IMR-90 (cell line): Measurements from ENCODE around the gene YIPF1. TPM values are rescaled to one million over a fixed set of nuclear protein-coding genes. Genes with fewer than 3 reads are reported as not detected.
A peak's percentile ranks its signal among the peaks of the same experiment; 100 is the strongest.

Experiments used
- ATAC-seq: fragments of 200-7000 bp; cut with Tn5 transposase; 2 replicates; pipeline ENCODE4 v1.9.1; 2020; ENCODE audit warnings: low read depth, mild to moderate bottlenecking, moderate library complexity
- BruUV-seq: library from RNA; stranded (reverse); fragments of 400-500 nt; replicated peaks from 2 replicates; lab custom pipeline; 2021; lab: Mats Ljungman, UMichigan
- CTCF ChIA-PET: fragments of 300-600 bp; formaldehyde crosslinking; extraction: SDS; loops from one replicate; lab custom pipeline; 2021; ENCODE audit warnings: antibody characterized with exemption; lab: Yijun Ruan, JAX
- POLR2A ChIA-PET: fragments of 300-600 bp; sonication (Branson Sonifier 250); formaldehyde crosslinking; loops from one replicate; lab custom pipeline; 2022; ENCODE audit warnings: antibody characterized with exemption; ENCODE audit not compliant: unreplicated experiment; lab: Charles Lee
- DNase-seq: peaks from one replicate; pipeline ENCODE4 v3.0.0; 2013
- H2AFZ ChIP-seq: replicated peaks from 2 replicates; pipeline ENCODE3; 2013; ENCODE audit warnings: low read length, mild to moderate bottlenecking; ENCODE audit not compliant: poor library complexity
- H2AK5ac ChIP-seq: 2 replicates; pipeline ENCODE4 v1.6.1; 2013; ENCODE audit warnings: low read depth, low read length, inconsistent platforms
- H2AK9ac ChIP-seq: replicated peaks from 2 replicates; pipeline ENCODE3; 2013; ENCODE audit warnings: mild to moderate bottlenecking, low read depth, low read length, moderate library complexity; ENCODE audit not compliant: poor library complexity
- H2BK120ac ChIP-seq: 2 replicates; pipeline ENCODE4 v1.6.1; 2013; ENCODE audit warnings: low read depth, low read length, inconsistent platforms
- H2BK15ac ChIP-seq: 3 replicates; pipeline ENCODE4 v1.6.1; 2013; ENCODE audit warnings: low read depth, low read length, inconsistent platforms
- H2BK20ac ChIP-seq: 2 replicates; pipeline ENCODE4 v1.6.1; 2013; ENCODE audit warnings: low read depth, mild to moderate bottlenecking, inconsistent platforms, low read length, moderate library complexity
- H2BK5ac ChIP-seq: 2 replicates; pipeline ENCODE4 v1.6.1; 2013; ENCODE audit warnings: mild to moderate bottlenecking, low read depth, low read length, inconsistent platforms; ENCODE audit not compliant: poor library complexity, severe bottlenecking
- H3K14ac ChIP-seq: replicated peaks from 2 replicates; pipeline ENCODE4 v1.6.1; 2013; ENCODE audit warnings: low read depth, low read length, inconsistent platforms
- H3K18ac ChIP-seq: 2 replicates; pipeline ENCODE4 v1.6.1; 2013; ENCODE audit warnings: low read depth, low read length, control low read depth
- H3K23ac ChIP-seq: 2 replicates; pipeline ENCODE4 v1.6.1; 2013; ENCODE audit warnings: low read depth, low read length, inconsistent platforms
- H3K27ac ChIP-seq: 2 replicates; pipeline ENCODE4 v1.5.1; 2013; ENCODE audit warnings: mild to moderate bottlenecking, control low read depth, low read length; ENCODE audit not compliant: insufficient read depth
- H3K27me3 ChIP-seq: 2 replicates; pipeline ENCODE4 v1.6.1; 2013; ENCODE audit warnings: low read length; ENCODE audit not compliant: control insufficient read depth, insufficient read depth
- H3K36me3 ChIP-seq: 2 replicates; pipeline ENCODE4 v1.6.1; 2013; ENCODE audit warnings: low read length, mixed read lengths; ENCODE audit not compliant: control insufficient read depth, insufficient read depth
- H3K4ac ChIP-seq: 2 replicates; pipeline ENCODE4 v1.6.1; 2013; ENCODE audit warnings: low read depth, low read length, inconsistent platforms
- H3K4me1 ChIP-seq: 2 replicates; pipeline ENCODE4 v1.6.1; 2013; ENCODE audit warnings: low read length, mixed read lengths; ENCODE audit not compliant: control insufficient read depth, insufficient read depth
- H3K4me2 ChIP-seq: 2 replicates; pipeline ENCODE4 v1.6.1; 2013; ENCODE audit warnings: low read depth, mild to moderate bottlenecking, control low read depth, low read length, moderate library complexity
- H3K4me3 ChIP-seq: 2 replicates; pipeline ENCODE4 v1.5.1; 2013; ENCODE audit warnings: low read depth, mild to moderate bottlenecking, control low read depth, low read length, moderate library complexity; ENCODE audit not compliant: insufficient read depth
- H3K56ac ChIP-seq: 2 replicates; pipeline ENCODE4 v1.6.1; 2013; ENCODE audit warnings: low read length, inconsistent platforms; ENCODE audit not compliant: insufficient read depth; ENCODE audit errors: extremely low read depth
- H3K79me1 ChIP-seq, 2 experiments: 2 replicates each; pipeline ENCODE4 v1.6.1; 2013; ENCODE audit warnings: low read length in 2 of 2, inconsistent platforms in 1 of 2, low read depth in 1 of 2
- H3K9ac ChIP-seq: 2 replicates; pipeline ENCODE4 v1.6.1; 2013; ENCODE audit warnings: low read depth, low read length, control low read depth
- H3K9me1 ChIP-seq: 2 replicates; pipeline ENCODE4 v1.6.1; 2013; ENCODE audit warnings: low read length, inconsistent platforms; ENCODE audit not compliant: insufficient read depth
- H3K9me3 ChIP-seq: 2 replicates; pipeline ENCODE4 v1.6.1; 2013; ENCODE audit warnings: low read length; ENCODE audit not compliant: control insufficient read depth, insufficient read depth
- H4K20me1 ChIP-seq: 2 replicates; pipeline ENCODE4 v1.6.1; 2013; ENCODE audit warnings: low read length, inconsistent platforms; ENCODE audit not compliant: insufficient read depth
- H4K5ac ChIP-seq: 2 replicates; pipeline ENCODE4 v1.6.1; 2013; ENCODE audit warnings: mild to moderate bottlenecking, low read depth, low read length, control low read depth
- H4K8ac ChIP-seq, 2 experiments: 2 replicates each; pipeline ENCODE4 v1.6.1; 2013; ENCODE audit warnings: low read depth in 2 of 2, low read length in 2 of 2, control low read depth in 1 of 2, inconsistent platforms in 1 of 2
- H4K91ac ChIP-seq: 2 replicates; pipeline ENCODE4 v1.6.1; 2013; ENCODE audit warnings: low read depth, low read length, inconsistent platforms; ENCODE audit not compliant: insufficient read depth
- BHLHE40 ChIP-seq: fragments of 150-350 bp; IDR thresholded peaks from 2 replicates; pipeline ENCODE4 v1.6.1; 2016; ENCODE audit warnings: mild to moderate bottlenecking, low read depth, low read length
- FOS ChIP-seq: fragments of 150-350 bp; IDR thresholded peaks from 2 replicates; pipeline ENCODE4 v1.6.1; 2016; ENCODE audit warnings: low read depth, low read length
- MAFK ChIP-seq: IDR thresholded peaks from 2 replicates; pipeline ENCODE4 v1.6.1; 2012; ENCODE audit warnings: low read depth, low read length, improper control_type of control experiment
- MXI1 ChIP-seq: IDR thresholded peaks from 2 replicates; pipeline ENCODE4 v1.6.1; 2012; ENCODE audit warnings: low read depth, mild to moderate bottlenecking, low read length, moderate library complexity, borderline replicate concordance
- POLR2A ChIP-seq: IDR thresholded peaks from 2 replicates; pipeline ENCODE4 v1.6.1; 2012; ENCODE audit warnings: mild to moderate bottlenecking, low read depth, low read length
- RAD21 ChIP-seq: IDR thresholded peaks from 2 replicates; pipeline ENCODE4 v1.6.1; 2012; ENCODE audit warnings: low read length, improper control_type of control experiment
- RFX5 ChIP-seq: IDR thresholded peaks from 2 replicates; pipeline ENCODE4 v1.8.0; 2012; ENCODE audit warnings: low read depth, mild to moderate bottlenecking, low read length, moderate library complexity
- SMC3 ChIP-seq: fragments of 150-350 bp; IDR thresholded peaks from 2 replicates; pipeline ENCODE4 v1.6.1; 2016; ENCODE audit warnings: low read depth, mild to moderate bottlenecking, antibody characterized with exemption, low read length, moderate library complexity
- dilution Hi-C: fragments of 300-500 bp; cut with HindIII; formaldehyde crosslinking; loops from one replicate; pipeline ENCODE4 v1.14.3; 2018; ENCODE audit warnings: low sequenced_read_pairs; ENCODE audit not compliant: unreplicated experiment
- in situ Hi-C: fragments of 300-500 bp; cut with MboI; formaldehyde crosslinking; loops from 3 replicates; pipeline ENCODE4 v1.14.3; 2019; ENCODE audit warnings: low sequenced_read_pairs, inconsistent platforms, mixed read lengths
- intact Hi-C: fragments of 100-400 bp; cut with micrococcal nuclease; formaldehyde crosslinking; loops from 2 replicates; pipeline ENCODE4 v1.10.0; 2022
- polyA plus RNA-seq, 3 experiments: library from polyadenylated mRNA; depleted of rRNA; stranded (reverse); fragments of >200 nt; gene quantifications; 2 replicates each; pipeline ENCODE4 v1.2.3, GENCODE V29; 2012; ENCODE audit warnings: low replicate concordance in 1 of 3
- total RNA-seq: library from RNA; depleted of rRNA; stranded (reverse); fragments of >200 nt; gene quantifications from 2 replicates; pipeline ENCODE4 v1.2.3, GENCODE V29; 2012
- TF ChIP-seq, protein P1 (sequence below): conservative IDR thresholded peaks from 2 replicates; pipeline ENCODE4 v1.5.1; 2012; ENCODE audit warnings: mild to moderate bottlenecking, low read depth, low read length, improper control_type of control experiment
- TF ChIP-seq, protein P2 (sequence below): fragments of 150-350 bp; IDR thresholded peaks from 2 replicates; pipeline ENCODE4 v1.6.1; 2016; ENCODE audit warnings: low read depth, mild to moderate bottlenecking, low read length, moderate library complexity, borderline replicate concordance

The YIPF1 gene
- total and polyA plus RNA-seq, 2 of the 4 experiments (the other 2 are of a cell fraction), result 23.7 to 35.3 TPM

DNA sequence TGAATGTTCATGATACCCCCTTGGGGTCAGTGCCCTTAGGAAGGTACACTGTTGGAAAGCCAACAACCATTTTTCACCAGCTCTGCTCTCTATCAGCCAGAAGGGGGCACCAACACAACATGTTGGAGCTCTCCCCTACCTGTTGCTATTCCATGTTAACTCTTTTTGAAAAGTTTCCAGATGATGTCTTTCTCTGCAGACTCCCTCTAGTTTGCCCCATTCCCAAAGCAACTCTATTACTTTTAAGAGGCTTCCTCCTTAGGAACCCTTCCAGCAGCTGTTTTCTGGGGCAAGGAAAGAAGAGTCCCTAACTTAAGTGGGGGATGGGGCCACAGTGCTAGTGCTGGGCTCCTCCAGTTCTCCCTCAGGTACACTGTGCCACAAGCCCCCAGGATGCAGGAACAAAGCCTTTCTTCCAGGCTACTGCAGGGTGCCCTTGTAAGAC, 28.6 kb downstream of the YIPF1 start:
- CTCF ChIA-PET, result interaction anchor here (0.6 to 2.1 kb wide), 12 partner anchors 10 to 358 kb away, joined by 3 to 11 read pairs (median 3); no protein-coding TSS in a partner anchor
- Histone ChIP-seq H3K27me3 (no peaks in the 10 kb centered on the region), H2AK9ac (no peak overlapping the region), H2BK5ac (no peak overlapping the region), H3K4ac (no peak overlapping the region), H2BK15ac (no peak overlapping the region), H3K56ac (no peak overlapping the region), H2AK5ac (no peak overlapping the region), H2BK20ac (no peak overlapping the region), H3K4me2 (no peak overlapping the region), H3K23ac (no peak overlapping the region), H2BK120ac (no peak overlapping the region), H3K4me1 (no peaks in the 10 kb centered on the region), H4K5ac (no peak overlapping the region), H3K9me1 (0 out of 2 replicates have a peak, but pooled peaks cover 5% of the 10 kb centered on the region), H4K20me1 (no peaks in the 10 kb centered on the region), H3K36me3 (peaks cover 20% of the 10 kb centered on the region), H3K9ac (no peak overlapping the region), H3K9me3 (no peaks in the 10 kb centered on the region), H4K91ac (no peak overlapping the region), H2AFZ (no peak overlapping the region), H3K79me1 (no peaks in the 10 kb centered on the region), H3K27ac (no peak overlapping the region), H3K4me3 (no peak overlapping the region), H3K18ac (no peak overlapping the region), H4K8ac (no peak overlapping the region), H3K14ac (no peak overlapping the region)
- TF ChIP-seq RFX5 (no peak), BHLHE40 (no peak), MXI1 (no peak), POLR2A (no peak), MAFK (no peak), FOS (no peak), RAD21 (peak; percentile 80), SMC3 (peak; percentile 70)
- TF ChIP-seq, protein P1, sequence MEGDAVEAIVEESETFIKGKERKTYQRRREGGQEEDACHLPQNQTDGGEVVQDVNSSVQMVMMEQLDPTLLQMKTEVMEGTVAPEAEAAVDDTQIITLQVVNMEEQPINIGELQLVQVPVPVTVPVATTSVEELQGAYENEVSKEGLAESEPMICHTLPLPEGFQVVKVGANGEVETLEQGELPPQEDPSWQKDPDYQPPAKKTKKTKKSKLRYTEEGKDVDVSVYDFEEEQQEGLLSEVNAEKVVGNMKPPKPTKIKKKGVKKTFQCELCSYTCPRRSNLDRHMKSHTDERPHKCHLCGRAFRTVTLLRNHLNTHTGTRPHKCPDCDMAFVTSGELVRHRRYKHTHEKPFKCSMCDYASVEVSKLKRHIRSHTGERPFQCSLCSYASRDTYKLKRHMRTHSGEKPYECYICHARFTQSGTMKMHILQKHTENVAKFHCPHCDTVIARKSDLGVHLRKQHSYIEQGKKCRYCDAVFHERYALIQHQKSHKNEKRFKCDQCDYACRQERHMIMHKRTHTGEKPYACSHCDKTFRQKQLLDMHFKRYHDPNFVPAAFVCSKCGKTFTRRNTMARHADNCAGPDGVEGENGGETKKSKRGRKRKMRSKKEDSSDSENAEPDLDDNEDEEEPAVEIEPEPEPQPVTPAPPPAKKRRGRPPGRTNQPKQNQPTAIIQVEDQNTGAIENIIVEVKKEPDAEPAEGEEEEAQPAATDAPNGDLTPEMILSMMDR, result peak; percentile 81
- TF ChIP-seq, protein P2, sequence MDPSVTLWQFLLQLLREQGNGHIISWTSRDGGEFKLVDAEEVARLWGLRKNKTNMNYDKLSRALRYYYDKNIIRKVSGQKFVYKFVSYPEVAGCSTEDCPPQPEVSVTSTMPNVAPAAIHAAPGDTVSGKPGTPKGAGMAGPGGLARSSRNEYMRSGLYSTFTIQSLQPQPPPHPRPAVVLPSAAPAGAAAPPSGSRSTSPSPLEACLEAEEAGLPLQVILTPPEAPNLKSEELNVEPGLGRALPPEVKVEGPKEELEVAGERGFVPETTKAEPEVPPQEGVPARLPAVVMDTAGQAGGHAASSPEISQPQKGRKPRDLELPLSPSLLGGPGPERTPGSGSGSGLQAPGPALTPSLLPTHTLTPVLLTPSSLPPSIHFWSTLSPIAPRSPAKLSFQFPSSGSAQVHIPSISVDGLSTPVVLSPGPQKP, result no peak
- peak; percentile 87 for ATAC-seq
- DNase-seq, result peak; percentile 61
- in situ Hi-C loops (loop anchor here (25.0 kb wide), 4 partner anchors 201 to 926 kb away; partner anchors contain the start of genes CYB5RL, MRPL37, TCEANC2 and TMEM59), intact Hi-C loops (loop anchor here (2.0 to 10.0 kb wide), 4 partner anchors 86 to 628 kb away; partner anchors contain the start of genes IFT25, LRRC42, SSBP3 and TCEANC2), dilution Hi-C loops (no loop called here)
- no TSS peak for BruUV-seq
- POLR2A ChIA-PET, result no interaction called here
